DOHH2 (cell line): ENCODE measurements around the gene CACNB4.

Experiments used
- EZH2phosphoT487 ChIP-seq: fragments of 200-600 bp; sonication (generic); IDR thresholded peaks from 2 replicates; pipeline ENCODE4 v1.6.1; 2017; ENCODE audit warnings: borderline replicate concordance, mild to moderate bottlenecking, antibody characterized with exemption, low read length, moderate library complexity, mixed read lengths
- TF ChIP-seq, protein P1 (sequence below): fragments of 200-600 bp; sonication (generic); IDR thresholded peaks from one replicate; pipeline ENCODE4 v1.5.1; 2014; ENCODE audit warnings: antibody characterized with exemption, mild to moderate bottlenecking, low read depth, low read length; ENCODE audit not compliant: poor library complexity, severe bottlenecking

DNA sequence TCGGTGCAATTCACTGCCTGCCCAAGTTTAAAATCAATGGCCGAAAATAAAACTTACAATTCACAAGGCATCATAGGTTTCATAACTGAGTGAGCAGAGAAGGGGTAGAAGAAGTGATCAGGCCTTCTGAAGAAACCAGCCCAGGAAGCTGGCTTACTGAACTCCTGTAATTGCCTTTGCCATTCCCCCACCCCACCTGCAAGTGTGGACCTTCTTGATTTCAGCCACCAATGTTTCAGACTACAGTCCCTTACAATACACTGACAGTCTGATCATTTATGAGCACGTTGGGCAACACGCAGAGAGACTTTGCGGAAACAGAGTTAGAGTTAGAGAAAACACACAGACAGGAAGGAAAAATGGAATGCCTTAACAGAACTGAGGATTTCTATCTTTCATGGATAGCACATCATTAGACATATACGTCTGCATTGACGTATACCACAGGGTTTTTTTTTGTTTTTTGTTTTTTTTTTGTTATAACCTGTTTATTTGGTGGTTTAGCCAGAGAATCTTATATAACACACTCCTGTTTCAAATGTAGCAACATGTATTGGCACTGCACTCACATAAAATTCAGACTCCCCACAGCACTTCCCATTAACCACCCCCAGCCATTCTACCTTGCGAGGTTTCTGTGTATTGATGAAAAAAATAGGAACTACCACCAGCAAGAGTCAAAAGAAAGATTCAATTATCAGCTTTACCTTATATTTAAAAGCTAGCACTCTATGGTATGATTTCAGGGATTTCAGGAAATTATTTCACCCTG lies 126.4 kb downstream of the CACNB4 start:
- TF ChIP-seq, protein P1, sequence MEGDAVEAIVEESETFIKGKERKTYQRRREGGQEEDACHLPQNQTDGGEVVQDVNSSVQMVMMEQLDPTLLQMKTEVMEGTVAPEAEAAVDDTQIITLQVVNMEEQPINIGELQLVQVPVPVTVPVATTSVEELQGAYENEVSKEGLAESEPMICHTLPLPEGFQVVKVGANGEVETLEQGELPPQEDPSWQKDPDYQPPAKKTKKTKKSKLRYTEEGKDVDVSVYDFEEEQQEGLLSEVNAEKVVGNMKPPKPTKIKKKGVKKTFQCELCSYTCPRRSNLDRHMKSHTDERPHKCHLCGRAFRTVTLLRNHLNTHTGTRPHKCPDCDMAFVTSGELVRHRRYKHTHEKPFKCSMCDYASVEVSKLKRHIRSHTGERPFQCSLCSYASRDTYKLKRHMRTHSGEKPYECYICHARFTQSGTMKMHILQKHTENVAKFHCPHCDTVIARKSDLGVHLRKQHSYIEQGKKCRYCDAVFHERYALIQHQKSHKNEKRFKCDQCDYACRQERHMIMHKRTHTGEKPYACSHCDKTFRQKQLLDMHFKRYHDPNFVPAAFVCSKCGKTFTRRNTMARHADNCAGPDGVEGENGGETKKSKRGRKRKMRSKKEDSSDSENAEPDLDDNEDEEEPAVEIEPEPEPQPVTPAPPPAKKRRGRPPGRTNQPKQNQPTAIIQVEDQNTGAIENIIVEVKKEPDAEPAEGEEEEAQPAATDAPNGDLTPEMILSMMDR: no peak
- no peak for TF ChIP-seq EZH2phosphoT487
